ENCODE results near the gene SCAF4. TPM values are rescaled to one million over a fixed set of nuclear protein-coding genes. Genes with fewer than 3 reads are reported as not detected.

SCAF4 gene
- total RNA-seq, 1 donor from 2014 or later = 6.5 TPM

DNA sequence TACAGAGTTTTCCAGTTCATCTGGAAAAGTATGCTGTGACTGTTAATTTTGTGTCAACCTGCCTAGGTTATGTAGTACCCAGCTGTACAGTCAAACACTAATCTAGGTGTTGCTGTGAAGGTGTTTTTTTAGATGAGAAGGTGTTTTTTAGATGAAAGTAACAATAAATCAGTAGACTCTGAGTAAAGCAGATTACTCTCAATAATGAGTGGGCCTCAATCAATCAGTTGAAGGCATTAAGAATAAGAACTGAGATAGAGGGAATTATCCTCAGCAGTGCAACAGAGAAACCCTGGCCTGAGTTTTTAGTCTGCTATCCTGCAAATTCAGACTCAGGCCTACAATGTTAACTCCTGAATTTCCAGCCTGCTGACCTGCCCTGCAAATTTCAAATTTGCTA lies 33.5 kb downstream of the SCAF4 start:
- no peak for TF ChIP-seq CTCF (conservative IDR thresholded peaks at IDR 0.05; ENCODE audit: low read depth, low read length)
- DNase-seq (ENCODE audit: low read depth) = no peak
- H3K4me3 ChIP-seq (ENCODE audit: low read depth, low read length) = no peak overlapping the region

DNA sequence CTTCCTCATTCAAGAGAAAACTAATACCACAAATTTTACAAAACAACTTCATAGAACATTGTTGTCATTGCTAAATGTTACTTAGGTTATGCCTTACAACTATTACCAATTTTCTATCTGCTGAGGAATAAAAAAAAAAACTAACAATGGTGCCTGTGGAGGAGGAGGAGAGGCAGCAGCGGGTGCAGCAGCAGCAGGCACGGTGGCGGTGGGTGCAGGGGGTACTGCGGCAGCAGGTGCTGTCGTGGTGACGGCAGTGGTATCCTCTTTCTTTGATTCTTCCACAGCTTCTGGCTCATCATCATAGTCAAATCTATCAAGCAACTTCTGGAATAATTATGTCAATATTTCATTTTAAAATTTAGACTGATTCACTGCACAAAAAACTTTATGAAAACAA lies 35.5 kb downstream of the SCAF4 start:
- H3K4me3 ChIP-seq (ENCODE audit: low read depth, low read length) = no peak overlapping the region
- no peak for TF ChIP-seq CTCF (conservative IDR thresholded peaks at IDR 0.05; ENCODE audit: low read depth, low read length)
- no peak for DNase-seq (ENCODE audit: low read depth)

DNA sequence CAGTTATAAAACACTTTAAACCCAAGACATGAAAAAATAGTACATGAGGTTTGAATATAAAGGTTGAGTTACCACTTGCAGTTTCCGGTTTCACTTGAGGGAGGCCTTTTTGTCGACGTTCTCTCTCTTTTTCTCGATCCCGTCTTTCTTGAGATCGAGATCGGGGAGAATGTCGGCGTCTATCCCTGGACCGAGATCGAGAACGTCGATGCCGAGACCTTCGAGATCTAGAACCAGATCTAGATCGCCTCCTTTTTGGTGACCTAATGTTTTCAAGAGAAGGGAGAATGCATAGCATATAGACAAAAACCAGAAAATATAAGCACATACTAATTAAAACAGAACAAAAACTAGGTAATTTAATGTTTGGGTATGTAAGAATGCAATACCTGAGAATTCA lies 38.7 kb downstream of the SCAF4 start:
- no peak for DNase-seq (ENCODE audit: low read depth)
- H3K4me3 ChIP-seq (ENCODE audit: low read depth, low read length) = no peak overlapping the region
- no peak for TF ChIP-seq CTCF (conservative IDR thresholded peaks at IDR 0.05; ENCODE audit: low read depth, low read length)

GRCh38 chr21:31688603-31689368 lies 43.1 kb downstream of the SCAF4 start:
- TF ChIP-seq CTCF (conservative IDR thresholded peaks at IDR 0.05; ENCODE audit: low read depth, low read length) = no peak
- DNase-seq (ENCODE audit: low read depth) = no peak
- no peak overlapping the region for H3K4me3 ChIP-seq (ENCODE audit: low read depth, low read length)

GRCh38 chr21:31687108-31687507 lies 44.8 kb downstream of the SCAF4 start:
- no peak for DNase-seq (ENCODE audit: low read depth)
- H3K4me3 ChIP-seq (ENCODE audit: low read depth, low read length) = no peak overlapping the region
- TF ChIP-seq CTCF (conservative IDR thresholded peaks at IDR 0.05; ENCODE audit: low read depth, low read length) = no peak

DNA sequence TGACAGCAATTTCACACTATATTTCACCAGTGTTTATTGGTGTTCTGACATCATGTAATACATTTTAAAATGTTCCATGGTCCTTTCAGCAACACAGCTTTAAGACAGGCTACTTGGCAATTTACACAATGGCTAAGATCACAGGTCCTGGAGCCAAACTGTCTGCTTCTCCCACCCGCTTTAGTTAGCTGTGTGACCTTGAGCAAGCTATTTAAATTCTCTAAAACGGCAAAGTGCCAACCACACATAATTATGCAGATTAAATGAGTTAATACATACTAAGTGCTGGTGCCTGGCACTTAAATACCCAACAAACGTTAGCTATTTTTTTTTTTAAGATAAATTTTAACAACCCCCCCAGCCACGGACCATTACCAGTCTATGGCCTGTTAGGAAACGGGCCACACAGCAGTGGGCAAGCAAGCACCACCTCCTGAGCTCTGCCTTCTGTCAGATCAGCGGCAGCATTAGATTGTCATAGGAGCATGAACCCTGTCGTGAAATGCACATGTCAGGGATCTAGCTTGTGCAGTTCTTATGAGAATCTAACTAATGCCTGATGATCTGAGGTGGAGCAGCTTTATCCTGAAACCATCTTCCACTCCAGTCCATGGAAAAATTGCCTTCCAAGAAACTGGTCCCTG lies 45.5 kb downstream of the SCAF4 start:
- H3K4me3 ChIP-seq (ENCODE audit: low read depth, low read length) = no peak overlapping the region
- TF ChIP-seq CTCF (conservative IDR thresholded peaks at IDR 0.05; ENCODE audit: low read depth, low read length) = no peak
- no peak for DNase-seq (ENCODE audit: low read depth)

- no peak overlapping the region for H3K4me3 ChIP-seq (ENCODE audit: low read depth, low read length)
- TF ChIP-seq CTCF (conservative IDR thresholded peaks at IDR 0.05; ENCODE audit: low read depth, low read length) = no peak
- no peak for DNase-seq (ENCODE audit: low read depth)
Measured at GRCh38 chr21:31684918-31685317, 47.0 kb downstream of the SCAF4 start.
